Measurements from ENCODE around the gene KCNH1. TPM values are rescaled to one million over a fixed set of nuclear protein-coding genes. Genes with fewer than 3 reads are reported as not detected.
"Not testable (repeated sequence)": the region's sequence is repeated elsewhere in the genome, so short reads cannot be mapped to it uniquely, and the experiment has no call there.

KCNH1 gene
- total and polyA plus RNA-seq, 4 donors = not detected

- H3K4me3 ChIP-seq (ENCODE audit: low read depth in 1 of 3, low read length in 3 of 3) = no peak overlapping the region
- no peaks in the 10 kb centered on the region for H3K36me3 ChIP-seq (ENCODE audit: control insufficient read depth in 4 of 4, insufficient read depth in 3 of 4, low read depth in 1 of 4, low read length in 3 of 4)
- peaks cover 0 to 2% (median 0%) of the 10 kb centered on the region in 4 donors for H3K27me3 ChIP-seq (ENCODE audit: control insufficient read depth in 4 of 4, insufficient read depth in 4 of 4, low read length in 3 of 4)
- no peaks in the 10 kb centered on the region for H3K9me3 ChIP-seq (ENCODE audit: control insufficient read depth in 4 of 4, low read length in 3 of 4)
- 91% methylated on average over 1 of the region's 1 CpG for WGBS
- H3K4me1 ChIP-seq (ENCODE audit: control insufficient read depth in 4 of 4, insufficient read depth in 4 of 4, low read length in 3 of 4) = no peaks in the 10 kb centered on the region
- no peak for DNase-seq (ENCODE audit: low spot score)
- no peak overlapping the region for H3K9ac ChIP-seq (ENCODE audit: low read depth in 1 of 2, low read length in 2 of 2)
- TF ChIP-seq NR2F2 (IDR thresholded peaks at IDR 0.05) = no peak
- no peak for TF ChIP-seq HNF4A (conservative IDR thresholded peaks at IDR 0.05)
- no peak for TF ChIP-seq ATF3 (IDR thresholded peaks at IDR 0.05)
- no peak for TF ChIP-seq REST (IDR thresholded peaks at IDR 0.05)
- no peak for TF ChIP-seq RAD21 (IDR thresholded peaks at IDR 0.05)
- H3K27ac ChIP-seq (ENCODE audit: low read depth in 1 of 2, low read length in 2 of 2) = no peak overlapping the region
Measured at GRCh38 chr1:211007830-211008229, 126.1 kb downstream of the KCNH1 start.

GRCh38 chr1:210995931-210996330 is 138.0 kb downstream of the KCNH1 start:
- not testable (repeated sequence) for H3K36me3 ChIP-seq (ENCODE audit: control insufficient read depth in 4 of 4, insufficient read depth in 3 of 4, low read depth in 1 of 4, low read length in 3 of 4); H3K9ac ChIP-seq (ENCODE audit: low read depth in 1 of 2, low read length in 2 of 2); H3K4me3 ChIP-seq (ENCODE audit: low read depth in 1 of 3, low read length in 3 of 3); H3K4me1 ChIP-seq (ENCODE audit: control insufficient read depth in 4 of 4, insufficient read depth in 4 of 4, low read length in 3 of 4); DNase-seq (ENCODE audit: low spot score); H3K9me3 ChIP-seq (ENCODE audit: control insufficient read depth in 4 of 4, low read length in 3 of 4); H3K27me3 ChIP-seq (ENCODE audit: control insufficient read depth in 4 of 4, insufficient read depth in 4 of 4, low read length in 3 of 4); H3K27ac ChIP-seq (ENCODE audit: low read depth in 1 of 2, low read length in 2 of 2)
- WGBS = 93% methylated on average over 13 of the region's 13 CpGs

- Histone ChIP-seq H3K9ac (ENCODE audit: low read depth in 1 of 2, low read length in 2 of 2) (no peak overlapping the region), H3K27me3 (ENCODE audit: control insufficient read depth in 4 of 4, insufficient read depth in 4 of 4, low read length in 3 of 4) (no peaks in the 10 kb centered on the region), H3K4me1 (ENCODE audit: control insufficient read depth in 4 of 4, insufficient read depth in 4 of 4, low read length in 3 of 4) (no peaks in the 10 kb centered on the region), H3K36me3 (ENCODE audit: control insufficient read depth in 4 of 4, insufficient read depth in 3 of 4, low read depth in 1 of 4, low read length in 3 of 4) (no peaks in the 10 kb centered on the region), H3K27ac (ENCODE audit: low read depth in 1 of 2, low read length in 2 of 2) (no peak overlapping the region), H3K9me3 (ENCODE audit: control insufficient read depth in 4 of 4, low read length in 3 of 4) (no peaks in the 10 kb centered on the region), H3K4me3 (ENCODE audit: low read depth in 1 of 3, low read length in 3 of 3) (no peak overlapping the region)
- DNase-seq (ENCODE audit: low spot score) = no peak
- WGBS = 67% methylated on average over 4 of the region's 4 CpGs
- TF ChIP-seq HNF4G (IDR thresholded peaks at IDR 0.05) (no peak), YY1 (IDR thresholded peaks at IDR 0.05) (no peak), MAX (IDR thresholded peaks at IDR 0.05) (no peak), EGR1 (IDR thresholded peaks at IDR 0.05; ENCODE audit: low read depth in 2 of 2) (no peak), RAD21 (IDR thresholded peaks at IDR 0.05) (no peak), RXRA (IDR thresholded peaks at IDR 0.05) (no peak), JUND (IDR thresholded peaks at IDR 0.05) (no peak), ZBTB33 (IDR thresholded peaks at IDR 0.05) (no peak), ATF3 (IDR thresholded peaks at IDR 0.05) (no peak), CTCF (IDR thresholded peaks at IDR 0.05; ENCODE audit: low read depth, low read length, missing input control) (no peak)
Measured at GRCh38 chr1:210992837-210993236, 141.1 kb downstream of the KCNH1 start.
